GM12875 (cell line): ENCODE measurements around the gene CFAP107.
"Not testable (repeated sequence)": the region's sequence is repeated elsewhere in the genome, so short reads cannot be mapped to it uniquely, and the experiment has no call there.

Source experiments
- H3K4me3 ChIP-seq: one replicate; pipeline ENCODE4 v1.5.1; 2011; ENCODE audit warnings: low read depth, low read length, control low read depth
- CTCF ChIP-seq: IDR thresholded peaks from 2 replicates; pipeline ENCODE4 v1.5.1; 2011; ENCODE audit warnings: low read depth, mild to moderate bottlenecking, control low read depth, inconsistent platforms, low read length, moderate library complexity, borderline replicate concordance; ENCODE audit not compliant: insufficient read depth

Gene CFAP107

GRCh38 chr1:12778061-12778460 lies 32.1 kb downstream of the CFAP107 start:
- no peak overlapping the region for H3K4me3 ChIP-seq
- TF ChIP-seq CTCF, result no peak

GRCh38 chr1:12778907-12779306 lies 32.9 kb downstream of the CFAP107 start:
- H3K4me3 ChIP-seq, result no peak overlapping the region
- no peak for TF ChIP-seq CTCF

GRCh38 chr1:12781488-12781887 lies 35.5 kb downstream of the CFAP107 start:
- H3K4me3 ChIP-seq, result not testable (repeated sequence)

- not testable (repeated sequence) for H3K4me3 ChIP-seq
These were observed 37.8 kb downstream of the CFAP107 start for GRCh38 chr1:12783783-12784182.

GRCh38 chr1:12784729-12785128 lies 38.7 kb downstream of the CFAP107 start:
- not testable (repeated sequence) for H3K4me3 ChIP-seq

GRCh38 chr1:12791097-12791496 lies 45.1 kb downstream of the CFAP107 start, which contains the start of gene PRAMEF1:
PRAMEF1 (plus strand) TSS chr1:12791397; CDS start chr1:12793228, 1,831 bp downstream.
- not testable (repeated sequence) for H3K4me3 ChIP-seq

- no peak for TF ChIP-seq CTCF
These were observed 52.9 kb downstream of the CFAP107 start for GRCh38 chr1:12798911-12799310.

GRCh38 chr1:12799730-12800129 lies 53.7 kb downstream of the CFAP107 start:
- TF ChIP-seq CTCF, result no peak
- no peak overlapping the region for H3K4me3 ChIP-seq

More at GRCh38 chr1:12798911-12799310, 52.9 kb downstream of the CFAP107 start:
- no peak overlapping the region for H3K4me3 ChIP-seq

- no peak overlapping the region for H3K4me3 ChIP-seq
- TF ChIP-seq CTCF, result no peak
These were observed 63.9 kb downstream of the CFAP107 start for GRCh38 chr1:12809933-12810332.
